SW 1271 (cell line): Measurements from ENCODE around the gene GRK2.
"Not testable (repeated sequence)": the region's sequence is repeated elsewhere in the genome, so short reads cannot be mapped to it uniquely, and the experiment has no call there.

Source experiments
- DNase-seq, 2 experiments: peaks; one replicate each; lab custom pipeline; 2025; lab: John Stamatoyannopoulos, UW

Gene GRK2

DNA sequence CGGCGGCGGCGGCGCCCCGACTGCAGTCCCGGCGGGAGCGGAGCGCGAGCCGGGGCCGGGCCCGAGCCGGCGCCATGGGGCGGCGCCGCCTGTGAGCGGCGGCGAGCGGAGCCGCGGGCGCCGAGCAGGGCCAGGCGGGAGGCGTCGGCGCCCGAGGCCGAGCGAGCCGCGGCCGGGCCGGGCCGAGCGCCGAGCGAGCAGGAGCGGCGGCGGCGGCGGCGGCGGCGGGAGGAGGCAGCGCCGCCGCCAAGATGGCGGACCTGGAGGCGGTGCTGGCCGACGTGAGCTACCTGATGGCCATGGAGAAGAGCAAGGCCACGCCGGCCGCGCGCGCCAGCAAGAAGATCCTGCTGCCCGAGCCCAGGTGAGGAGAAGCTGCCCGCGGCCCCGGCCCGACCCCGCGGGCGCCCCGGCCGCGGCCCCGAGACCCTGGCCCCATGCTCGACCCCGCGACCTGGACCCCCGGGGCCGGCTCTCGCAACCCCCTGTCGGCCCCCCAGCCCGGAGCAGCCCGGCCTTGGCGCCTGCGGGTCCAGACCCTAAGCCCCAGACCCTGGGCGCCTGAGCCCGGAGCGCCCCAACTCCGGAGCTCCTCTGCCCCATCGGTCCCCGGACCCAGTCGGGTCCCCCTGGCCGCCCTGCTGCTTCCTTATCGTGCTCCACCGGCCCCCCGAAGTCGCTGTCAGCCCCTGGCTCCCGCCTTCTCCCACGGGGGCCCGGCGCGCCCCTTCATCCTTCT lies at the start of gene GRK2:
Gene GRK2 (plus strand): TSS at position 25 of the 739 bp plus-strand sequence. CDS start 227 bp downstream, at position 252.
- peak in 1 of 2 experiments; percentile 43 for DNase-seq

DNA sequence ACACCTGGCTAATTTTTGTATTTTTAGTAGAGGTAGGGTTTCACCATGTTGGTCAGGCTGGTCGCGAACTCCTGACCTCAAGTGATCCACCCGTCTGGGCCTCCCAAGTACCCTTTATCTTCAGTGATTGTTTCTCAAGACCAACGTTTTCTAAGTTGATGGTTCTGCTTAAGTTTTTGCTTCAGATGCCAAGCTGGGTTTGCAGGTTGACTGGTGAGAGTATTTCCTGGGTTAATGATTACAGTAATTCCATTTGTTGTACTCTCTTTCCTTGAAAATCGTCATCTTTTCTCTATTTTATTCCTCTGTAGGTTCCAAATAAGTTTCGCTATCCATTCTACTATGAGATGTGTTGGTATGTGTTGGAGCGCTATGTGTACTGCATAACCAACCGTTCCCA lies 38.5 kb upstream of the GRK2 start:
- DNase-seq: no peak

DNA sequence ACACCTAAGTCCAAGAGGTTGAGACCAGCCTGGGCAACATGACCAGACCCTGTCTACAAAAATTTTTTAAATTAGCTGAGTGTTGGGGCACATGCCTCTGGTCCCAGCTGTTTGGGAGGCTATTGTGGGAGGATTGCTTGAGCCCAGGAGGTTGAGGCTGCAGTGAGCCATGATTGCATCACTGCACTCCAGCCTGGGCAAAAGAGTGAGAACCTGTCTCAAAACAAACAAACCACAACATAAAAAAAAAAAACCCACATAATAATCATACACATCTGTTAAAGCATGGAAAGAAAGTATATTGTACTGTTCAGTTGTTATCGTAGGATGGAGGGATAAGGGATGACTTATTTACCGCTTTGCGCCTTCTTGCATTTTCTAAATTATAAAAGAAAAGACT lies 35.9 kb upstream of the GRK2 start:
- DNase-seq: no peak

DNA sequence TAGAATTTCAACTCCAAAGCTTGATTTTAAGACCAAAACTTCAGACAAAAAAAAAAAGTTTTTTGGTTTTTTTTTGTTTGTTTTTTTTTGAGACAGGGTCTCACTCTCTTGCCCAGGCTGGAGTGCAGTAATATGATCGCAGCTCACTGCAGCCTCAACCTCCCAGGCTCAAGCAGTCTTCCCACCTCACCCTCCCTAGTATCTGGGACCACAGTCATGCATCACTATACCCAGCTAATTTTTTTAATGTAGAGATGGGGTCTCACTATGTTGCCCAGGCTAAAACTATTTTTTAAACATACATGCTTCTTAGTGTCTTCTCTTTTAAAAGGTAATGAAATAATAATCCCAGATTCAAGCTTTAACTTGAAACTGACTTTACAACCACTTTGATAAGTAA lies 35.4 kb upstream of the GRK2 start:
- DNase-seq: no peak

DNA sequence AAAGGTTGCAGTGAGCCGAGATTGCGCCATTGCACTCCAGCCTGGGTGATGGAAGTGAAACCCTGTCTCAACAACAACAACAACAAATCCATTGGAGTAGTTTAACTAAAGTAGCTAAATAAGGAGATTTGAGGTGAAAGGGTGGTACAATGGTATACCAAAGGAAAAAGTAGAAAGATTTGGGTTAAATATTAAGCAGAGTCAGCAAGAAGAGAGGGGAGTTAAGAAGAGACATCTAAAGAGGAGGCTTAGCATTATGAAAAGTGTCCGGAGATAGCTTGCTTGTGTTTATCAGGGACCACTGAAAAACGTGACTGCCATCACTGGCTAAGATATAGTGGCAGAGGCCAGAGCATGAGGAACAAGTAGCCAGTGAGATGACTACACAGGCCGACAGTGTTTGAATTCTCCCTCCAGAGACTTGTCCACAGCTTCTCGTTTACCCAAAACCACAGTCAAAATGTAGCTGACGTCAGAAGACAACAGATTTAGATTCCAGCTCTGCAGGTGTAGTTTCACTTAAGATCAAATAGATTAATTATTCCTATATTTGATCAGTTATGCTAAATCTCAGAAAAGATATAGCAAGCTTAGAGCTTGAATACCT lies 32.6 kb upstream of the GRK2 start:
- no peak for DNase-seq

DNA sequence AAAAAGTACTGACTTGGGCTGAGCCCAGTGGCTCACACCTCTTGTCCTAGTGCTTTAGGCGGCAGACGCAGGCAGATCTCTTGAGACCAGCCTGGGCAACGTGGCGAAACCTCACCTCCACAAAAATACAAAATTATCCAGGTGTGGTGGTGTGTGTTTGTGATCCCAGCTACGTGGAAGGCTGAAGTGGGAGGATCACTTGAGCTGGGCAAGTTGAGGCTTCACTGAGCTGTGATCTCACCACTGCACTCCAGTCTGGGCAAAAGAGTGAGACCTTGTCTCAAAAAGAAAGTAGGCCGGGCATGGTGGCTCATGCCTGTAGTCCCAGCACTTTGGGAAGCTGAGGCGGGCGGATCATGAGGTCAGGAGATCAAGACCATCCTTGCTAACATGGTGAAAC lies 31.7 kb upstream of the GRK2 start:
- DNase-seq: not testable (repeated sequence)

DNA sequence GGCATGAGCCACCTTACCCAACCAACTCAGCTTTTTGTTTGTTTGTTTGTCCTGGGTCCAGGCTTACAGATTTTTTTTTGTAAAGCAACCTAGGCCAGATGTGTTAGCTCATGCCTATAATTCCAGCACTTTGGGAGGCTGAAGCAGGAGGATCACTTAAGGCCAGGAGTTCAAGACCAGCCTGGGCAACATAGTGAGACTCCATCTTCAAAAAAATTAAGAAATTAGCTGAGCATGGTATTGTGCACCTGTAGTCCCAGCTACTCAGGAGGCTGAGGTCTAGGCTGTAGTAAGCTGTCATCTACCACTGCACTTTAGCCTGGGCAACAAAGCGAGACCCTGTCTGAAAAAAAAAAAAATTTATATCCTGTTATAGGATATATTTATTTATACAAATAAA lies 28.7 kb upstream of the GRK2 start:
- no peak for DNase-seq

DNA sequence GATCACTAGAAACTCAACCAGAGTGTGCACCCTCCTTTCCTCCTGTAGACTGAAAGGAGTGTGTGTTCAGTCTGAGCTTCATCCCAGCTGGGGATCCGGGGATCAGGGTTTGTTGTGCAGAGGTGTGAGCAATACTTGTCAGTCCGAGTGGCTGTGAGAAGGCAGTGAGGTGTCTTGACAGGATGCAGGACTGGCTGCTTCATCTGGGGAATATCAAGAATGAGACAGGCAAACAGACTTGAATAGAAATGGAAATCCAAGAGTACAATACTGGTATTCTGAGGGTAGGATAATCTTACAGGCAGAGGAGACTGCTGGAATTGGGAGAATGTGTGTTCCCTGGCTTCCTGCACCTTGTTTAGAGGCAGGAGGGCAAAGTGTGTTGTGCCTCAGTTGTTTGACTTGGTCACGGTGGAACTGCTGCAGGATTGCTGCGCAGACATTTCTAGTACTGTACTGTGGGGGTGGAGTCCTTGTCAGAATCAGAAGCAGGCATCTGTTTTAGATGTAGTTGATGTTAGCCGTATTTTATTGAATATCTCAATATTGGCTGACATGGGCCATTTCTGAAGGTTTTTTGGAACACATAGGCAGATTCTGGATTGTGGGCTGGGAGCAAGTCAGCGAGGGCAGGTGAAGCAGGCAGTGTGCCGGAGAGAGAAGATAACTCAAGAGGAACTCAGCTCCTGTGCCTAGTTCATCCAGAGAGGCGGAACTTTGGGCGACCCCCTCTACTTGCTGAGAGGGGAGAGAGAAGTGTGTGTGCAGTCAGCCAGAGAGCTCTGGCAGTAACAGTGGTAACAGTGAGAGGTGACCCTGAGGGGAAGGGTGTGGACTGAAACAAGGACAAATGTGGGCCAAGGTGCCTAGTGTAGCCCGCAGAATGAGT lies 27.1 kb upstream of the GRK2 start:
- DNase-seq: no peak

DNA sequence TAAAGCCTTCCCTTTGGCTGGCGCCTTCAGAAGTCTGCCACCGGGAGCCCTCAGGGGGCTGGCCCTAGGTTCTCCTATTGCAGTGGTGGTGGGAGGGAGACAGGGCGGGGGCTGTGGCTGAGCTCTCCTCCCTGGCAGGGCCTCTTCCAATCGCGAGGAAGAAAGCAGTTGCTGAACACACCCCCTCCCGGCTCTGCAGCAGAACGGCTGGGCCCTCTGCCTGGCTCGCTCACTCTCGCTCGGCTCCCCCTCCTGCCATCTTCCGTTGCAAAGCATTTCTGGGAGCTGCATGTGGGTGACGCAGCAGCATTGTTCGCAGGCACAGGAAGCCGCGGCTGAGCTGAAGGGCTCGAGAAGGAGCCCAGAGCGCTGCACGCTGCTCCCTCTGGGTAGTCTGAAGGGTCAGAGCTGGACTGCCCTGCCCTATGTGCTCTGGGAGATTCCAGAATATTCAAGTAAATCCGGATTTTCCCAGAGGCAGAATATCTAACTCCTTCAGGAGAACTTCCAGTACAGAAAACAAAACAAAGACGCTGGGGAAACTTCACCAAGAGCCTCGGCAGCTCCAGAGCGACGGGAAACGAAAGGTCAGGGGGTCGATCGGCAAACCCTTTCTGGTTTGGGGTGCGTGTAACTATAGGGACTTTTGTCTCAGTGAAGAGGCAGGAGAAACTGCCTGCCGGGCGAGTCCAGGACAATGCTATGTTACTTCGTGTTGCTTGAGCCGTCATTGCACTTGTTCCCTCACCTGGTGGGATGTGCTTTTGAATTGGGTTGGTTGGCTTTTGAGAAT lies 26.3 kb upstream of the GRK2 start:
- DNase-seq: peak; percentile 97 to 98

DNA sequence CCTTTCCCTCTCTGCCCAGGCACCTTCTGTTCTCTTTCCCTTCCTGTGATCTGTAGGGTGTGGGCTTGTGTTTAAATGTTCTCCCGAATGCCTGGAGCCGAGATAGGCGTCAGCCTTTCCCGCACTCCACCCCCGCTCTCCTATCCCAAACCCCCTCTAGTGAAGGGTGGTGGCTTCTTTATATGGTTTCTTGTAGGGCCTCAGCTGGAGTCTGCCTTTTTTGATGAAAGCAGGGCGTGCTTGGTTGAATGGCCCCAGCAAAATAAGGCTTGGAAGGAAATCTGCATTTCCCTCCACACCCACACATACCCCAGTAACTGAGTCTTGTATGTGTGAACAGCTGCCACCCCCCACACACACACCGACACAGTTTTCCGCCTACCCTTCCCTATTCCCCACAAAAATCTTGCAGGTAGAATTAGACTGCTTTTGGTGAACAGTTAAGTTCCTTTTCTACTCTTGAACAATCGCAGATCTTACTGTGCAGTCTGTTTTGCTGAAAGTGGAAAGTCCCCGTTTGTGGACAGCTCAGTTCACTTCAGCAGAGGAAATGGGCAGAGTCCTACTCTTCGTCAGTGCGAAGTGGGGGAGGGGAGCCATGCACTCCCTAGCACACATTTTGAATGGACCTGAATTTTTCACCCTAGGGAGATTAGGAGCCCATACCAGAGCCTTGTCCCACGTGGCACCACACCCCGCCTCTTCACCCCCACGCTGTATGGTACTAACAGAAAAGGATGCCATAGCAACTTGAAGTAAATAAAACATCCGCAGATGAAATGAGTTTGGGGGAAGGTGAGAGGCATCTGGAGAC lies 25.5 kb upstream of the GRK2 start:
- peak; percentile 43 to 73 for DNase-seq

DNA sequence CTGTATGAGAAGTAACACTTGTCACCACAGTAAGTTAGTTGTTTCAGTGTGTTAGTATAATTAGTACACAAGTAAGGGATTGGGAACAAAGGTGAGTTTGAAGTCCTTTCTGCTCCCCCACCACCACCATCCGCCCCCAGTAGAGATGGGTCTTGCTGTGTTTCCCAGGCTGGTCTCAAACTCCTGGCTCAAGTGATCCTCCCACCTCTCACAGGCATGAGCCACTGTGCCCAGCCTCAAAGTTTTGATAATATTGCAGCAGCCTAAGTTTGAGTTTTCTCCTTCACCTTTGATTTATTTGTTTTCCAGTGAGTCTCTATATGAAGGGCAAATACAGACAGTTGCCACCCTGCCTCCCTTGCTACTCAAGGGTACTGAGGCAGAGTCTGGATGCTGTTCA lies 23.7 kb upstream of the GRK2 start:
- no peak for DNase-seq

DNA sequence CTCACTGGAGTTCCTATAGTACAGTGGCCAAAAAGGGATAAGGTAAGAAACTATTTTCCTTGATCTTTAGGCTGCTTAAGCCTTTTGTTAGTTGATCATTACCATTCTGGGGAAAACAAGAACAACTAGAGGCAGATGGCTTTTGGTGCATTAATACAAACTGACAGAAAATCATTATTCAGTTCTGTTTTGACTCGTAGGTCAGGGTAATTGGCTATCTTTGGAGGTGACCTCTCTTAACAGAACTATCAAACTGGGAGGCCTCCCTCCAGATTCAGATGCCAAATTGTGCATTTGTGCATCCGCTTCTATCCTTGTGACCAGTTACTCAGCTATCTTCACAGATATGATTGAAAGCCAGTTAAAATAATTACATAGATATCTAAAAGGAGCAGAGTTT lies 23.2 kb upstream of the GRK2 start:
- DNase-seq: no peak

DNA sequence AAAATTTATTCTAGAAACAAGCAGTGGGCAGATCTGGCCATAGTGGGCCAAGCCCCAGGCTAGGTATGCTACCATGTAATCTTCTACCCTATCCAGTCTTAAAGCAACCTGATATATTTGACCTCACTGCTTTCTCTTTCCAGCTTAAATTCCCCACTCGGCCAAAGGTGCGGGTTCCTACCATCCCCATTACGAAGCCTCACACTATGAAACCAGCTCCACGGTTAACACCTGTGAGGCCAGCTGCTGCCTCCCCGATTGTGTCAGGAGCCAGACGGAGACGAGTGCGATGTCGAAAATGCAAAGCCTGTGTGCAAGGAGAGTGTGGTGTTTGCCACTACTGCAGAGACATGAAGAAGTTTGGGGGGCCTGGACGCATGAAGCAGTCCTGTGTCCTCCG lies 21.2 kb upstream of the GRK2 start:
- no peak for DNase-seq

DNA sequence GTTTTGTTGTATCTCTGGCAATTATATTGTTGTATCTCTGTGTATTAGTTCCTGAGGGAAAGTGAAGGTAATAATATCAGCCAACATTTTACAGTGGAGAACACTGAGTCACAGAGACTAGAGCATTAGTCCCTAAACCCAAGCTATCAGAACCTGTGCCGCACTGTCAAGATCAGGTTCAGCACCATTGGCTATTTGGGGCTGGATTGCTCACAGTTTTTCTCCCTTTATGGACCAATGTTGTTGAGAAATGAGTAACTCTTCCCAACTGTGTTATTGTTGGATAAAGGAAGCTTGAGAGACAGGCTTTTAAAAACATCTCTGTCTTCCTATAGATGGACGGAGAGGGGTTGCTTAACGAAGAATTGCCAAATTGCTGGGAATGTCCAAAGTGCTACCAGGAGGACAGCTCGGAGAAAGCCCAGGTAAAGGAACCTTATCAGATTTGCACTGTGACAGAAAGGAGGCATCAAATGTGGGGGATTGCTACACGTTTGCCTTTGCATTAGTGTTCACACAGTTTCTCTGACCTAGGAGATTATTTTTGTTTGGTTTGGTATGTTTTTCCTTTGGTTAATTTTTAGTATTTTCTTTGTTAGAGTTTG lies 18.2 kb upstream of the GRK2 start:
- DNase-seq: no peak

DNA sequence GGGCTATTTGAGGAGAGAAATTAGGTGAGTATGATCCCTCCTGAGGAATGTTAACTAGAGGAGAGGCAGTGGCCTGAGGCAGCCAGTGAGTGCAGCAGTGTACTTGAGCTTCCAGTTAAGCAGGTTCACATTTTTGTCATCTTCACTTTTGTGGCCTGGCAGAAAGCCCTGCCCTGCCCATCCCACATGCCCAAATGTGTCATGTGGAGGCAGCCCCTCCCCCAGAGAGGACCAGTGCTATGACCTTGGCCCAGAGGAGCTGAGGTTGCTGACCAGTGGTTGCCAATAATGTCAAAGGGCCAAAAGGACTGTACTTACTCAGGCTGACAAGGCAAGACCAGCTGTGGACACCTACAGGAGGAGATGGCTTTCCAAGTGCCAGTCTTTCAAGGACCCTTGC lies 17.6 kb upstream of the GRK2 start:
- DNase-seq: no peak

DNA sequence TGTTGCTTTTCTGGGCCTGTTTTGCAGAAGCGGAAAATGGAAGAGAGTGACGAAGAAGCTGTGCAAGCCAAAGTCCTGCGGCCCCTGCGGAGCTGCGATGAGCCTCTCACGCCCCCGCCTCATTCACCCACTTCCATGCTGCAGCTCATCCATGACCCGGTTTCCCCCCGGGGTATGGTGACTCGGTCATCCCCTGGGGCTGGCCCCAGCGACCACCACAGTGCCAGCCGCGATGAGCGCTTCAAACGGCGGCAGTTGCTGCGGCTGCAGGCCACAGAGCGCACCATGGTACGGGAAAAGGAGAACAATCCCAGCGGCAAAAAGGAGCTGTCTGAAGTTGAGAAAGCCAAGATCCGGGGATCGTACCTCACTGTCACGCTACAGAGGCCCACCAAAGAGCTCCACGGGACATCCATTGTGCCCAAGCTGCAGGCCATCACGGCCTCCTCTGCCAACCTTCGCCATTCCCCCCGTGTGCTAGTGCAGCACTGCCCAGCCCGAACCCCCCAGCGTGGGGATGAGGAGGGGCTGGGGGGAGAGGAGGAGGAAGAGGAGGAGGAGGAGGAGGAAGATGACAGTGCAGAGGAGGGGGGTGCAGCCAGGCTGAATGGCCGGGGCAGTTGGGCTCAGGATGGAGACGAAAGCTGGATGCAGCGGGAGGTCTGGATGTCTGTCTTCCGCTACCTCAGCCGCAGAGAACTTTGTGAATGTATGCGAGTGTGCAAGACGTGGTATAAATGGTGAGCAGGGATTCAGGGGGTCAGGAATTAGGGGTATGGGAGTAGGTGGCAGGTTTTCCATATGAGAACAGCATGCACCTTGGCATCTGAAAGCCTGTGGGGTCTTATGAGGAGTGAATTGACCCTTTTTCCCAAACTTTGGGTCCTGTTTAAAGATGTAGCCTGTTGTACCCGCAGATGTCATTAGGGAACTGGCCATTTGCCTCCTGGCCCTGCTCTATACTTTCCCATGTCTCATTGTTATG lies 15.9 kb upstream of the GRK2 start:
- no peak for DNase-seq

DNA sequence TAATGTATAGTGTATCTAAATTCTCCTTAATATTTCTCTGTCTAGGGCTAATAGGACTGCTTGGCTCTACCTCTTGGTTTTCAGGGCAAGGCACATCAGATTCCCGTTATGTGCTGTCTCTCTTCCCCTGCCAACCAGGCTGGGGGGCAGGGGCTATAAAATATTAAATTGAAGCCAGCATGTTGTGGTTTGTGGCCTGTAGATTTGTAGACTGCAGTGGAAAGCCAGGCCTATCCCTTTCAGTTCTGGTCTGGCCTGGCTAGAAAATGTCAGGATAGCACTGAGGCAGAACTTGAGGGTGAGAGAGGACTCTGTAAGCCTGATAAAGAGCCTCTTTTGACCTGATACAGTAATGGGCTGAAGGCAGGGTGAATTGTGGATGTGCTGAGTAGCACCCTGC lies 14.4 kb upstream of the GRK2 start:
- no peak for DNase-seq

DNA sequence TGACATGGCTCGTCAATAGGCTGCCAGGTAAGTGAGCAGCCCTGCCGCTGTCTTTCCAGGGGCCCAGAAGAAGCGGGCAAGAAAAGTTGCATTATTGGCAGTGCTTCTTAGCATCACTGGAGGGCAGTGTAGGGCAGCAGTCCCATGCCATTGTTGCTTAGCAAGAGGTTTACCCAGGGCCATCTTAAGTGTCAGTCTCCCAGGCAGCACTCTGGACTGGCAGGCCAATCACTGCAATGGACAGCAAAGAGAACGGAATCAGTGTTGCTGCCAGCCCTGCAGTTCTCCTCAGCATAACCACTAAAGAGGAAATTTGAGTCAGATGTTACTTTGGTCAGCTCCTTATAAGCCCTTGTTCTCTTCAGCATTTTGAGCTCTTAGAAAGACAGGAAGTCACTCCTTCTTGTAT lies 13.4 kb upstream of the GRK2 start:
- peak in 1 of 2 experiments; percentile 49 for DNase-seq

DNA sequence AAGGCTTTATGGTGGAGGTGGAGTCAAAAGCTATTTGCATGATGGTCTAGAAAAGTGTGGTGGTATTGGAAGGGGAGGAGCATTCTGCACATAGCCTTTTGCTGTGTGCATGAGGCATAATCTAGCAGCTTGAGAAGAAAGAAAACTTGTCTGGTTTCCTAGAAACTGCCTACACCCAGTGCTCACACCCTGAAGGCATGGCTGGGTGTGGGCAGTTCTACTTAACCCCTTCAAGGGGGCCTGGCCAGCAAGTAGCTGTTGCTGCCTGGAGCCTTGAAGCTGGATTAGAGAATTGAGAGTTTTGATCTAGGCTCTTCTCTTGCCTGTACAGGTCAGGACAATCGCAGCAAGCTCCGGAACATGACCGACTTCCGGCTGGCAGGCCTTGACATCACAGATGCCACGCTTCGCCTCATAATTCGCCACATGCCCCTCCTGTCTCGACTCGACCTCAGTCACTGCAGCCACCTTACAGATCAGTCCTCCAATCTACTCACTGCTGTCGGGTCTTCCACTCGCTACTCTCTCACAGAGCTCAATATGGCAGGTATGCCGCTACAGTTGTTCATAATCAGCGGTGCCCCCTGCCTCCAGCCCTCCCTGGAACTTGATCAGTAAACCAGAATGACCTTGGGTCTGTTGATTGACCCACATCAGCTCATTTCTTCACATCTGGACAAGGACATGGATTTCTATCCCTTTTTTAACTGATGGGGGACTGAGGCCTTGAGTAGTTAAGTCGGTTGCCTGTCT lies 12.2 kb upstream of the GRK2 start:
- no peak for DNase-seq
